HCT116 (cell line): ENCODE results near the gene RNF10.

Experiments
- EZH2 ChIP-seq: fragments of 200-600 bp; sonication (generic); IDR thresholded peaks from 2 replicates; pipeline ENCODE4 v1.6.1; 2017; ENCODE audit warnings: antibody characterized with exemption, mixed run types
- EZH2phosphoT487 ChIP-seq: fragments of 200-600 bp; IDR thresholded peaks from 2 replicates; pipeline ENCODE4 v1.6.1; 2018; ENCODE audit warnings: antibody characterized with exemption, borderline replicate concordance
- POLR2A ChIP-seq: IDR thresholded peaks from 2 replicates; pipeline ENCODE4 v1.7.0; 2011; ENCODE audit warnings: borderline replicate concordance; ENCODE audit not compliant: insufficient read depth, insufficient read length; ENCODE audit errors: extremely low read depth
- POLR2AphosphoS5 ChIP-seq: IDR thresholded peaks from 2 replicates; pipeline ENCODE4 v1.6.1; 2011; ENCODE audit warnings: mild to moderate bottlenecking, low read depth, low read length, moderate library complexity
- REST ChIP-seq: IDR thresholded peaks from 2 replicates; pipeline ENCODE4 v1.6.1; 2012; ENCODE audit warnings: low read depth
- SP1 ChIP-seq: IDR thresholded peaks from 2 replicates; pipeline ENCODE4 v1.6.1; 2012; ENCODE audit warnings: low read depth
- SRF ChIP-seq: IDR thresholded peaks from 2 replicates; pipeline ENCODE4 v1.6.1; 2012; ENCODE audit warnings: low read depth
- TCF7L2 ChIP-seq: IDR thresholded peaks from 2 replicates; pipeline ENCODE4 v1.7.0; 2011; ENCODE audit warnings: borderline replicate concordance, inconsistent platforms; ENCODE audit not compliant: insufficient read depth, insufficient read length; ENCODE audit errors: extremely low read depth
- YY1 ChIP-seq: IDR thresholded peaks from 2 replicates; pipeline ENCODE4 v1.6.1; 2011; ENCODE audit warnings: low read length, low read depth, moderate library complexity, mild to moderate bottlenecking; ENCODE audit not compliant: insufficient replicate concordance; ENCODE audit errors: extremely low read depth
- ZNF274 ChIP-seq: fragments of 200-500 bp; sonication (Bioruptor generic); IDR thresholded peaks from 2 replicates; pipeline ENCODE4 v1.6.1; 2014; ENCODE audit warnings: mild to moderate bottlenecking, low read depth, low read length, inconsistent platforms
- TF ChIP-seq, protein P1 (sequence below), 3 experiments: fragments of 200-600 bp in 1 of 3; sonication (generic) in 1 of 3; IDR thresholded peaks in 2 of 3; conservative IDR thresholded peaks in 1 of 3; 2 replicates each; pipeline ENCODE4 v1.5.1; 2012 to 2017; ENCODE audit warnings: low read depth in 2 of 3, low read length in 2 of 3, antibody characterized with exemption in 1 of 3, borderline replicate concordance in 1 of 3, control low read depth in 1 of 3, mild to moderate bottlenecking in 1 of 3, mixed read lengths in 1 of 3, mixed run types in 1 of 3, moderate library complexity in 1 of 3; ENCODE audit not compliant: insufficient read depth in 1 of 3

DNA sequence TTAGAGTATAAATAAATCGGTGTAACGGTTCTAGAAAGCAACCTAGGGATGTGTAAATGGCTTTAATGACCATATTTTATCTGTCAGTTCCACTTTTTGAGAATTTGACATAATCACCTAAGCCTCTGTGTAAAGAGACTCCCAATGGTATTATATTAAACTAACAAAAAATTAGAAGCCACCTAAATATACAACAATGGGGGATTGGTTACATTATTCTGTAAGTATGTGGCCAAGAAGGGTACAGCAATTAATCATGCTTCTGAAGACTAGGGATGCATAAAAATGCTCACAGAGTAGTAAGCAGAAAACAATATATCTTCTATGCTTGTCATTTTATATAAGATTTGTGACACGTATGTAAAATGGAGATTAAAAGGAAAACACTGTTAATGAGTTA, 10.5 kb downstream of the RNF10 start:
- TF ChIP-seq, protein P1, sequence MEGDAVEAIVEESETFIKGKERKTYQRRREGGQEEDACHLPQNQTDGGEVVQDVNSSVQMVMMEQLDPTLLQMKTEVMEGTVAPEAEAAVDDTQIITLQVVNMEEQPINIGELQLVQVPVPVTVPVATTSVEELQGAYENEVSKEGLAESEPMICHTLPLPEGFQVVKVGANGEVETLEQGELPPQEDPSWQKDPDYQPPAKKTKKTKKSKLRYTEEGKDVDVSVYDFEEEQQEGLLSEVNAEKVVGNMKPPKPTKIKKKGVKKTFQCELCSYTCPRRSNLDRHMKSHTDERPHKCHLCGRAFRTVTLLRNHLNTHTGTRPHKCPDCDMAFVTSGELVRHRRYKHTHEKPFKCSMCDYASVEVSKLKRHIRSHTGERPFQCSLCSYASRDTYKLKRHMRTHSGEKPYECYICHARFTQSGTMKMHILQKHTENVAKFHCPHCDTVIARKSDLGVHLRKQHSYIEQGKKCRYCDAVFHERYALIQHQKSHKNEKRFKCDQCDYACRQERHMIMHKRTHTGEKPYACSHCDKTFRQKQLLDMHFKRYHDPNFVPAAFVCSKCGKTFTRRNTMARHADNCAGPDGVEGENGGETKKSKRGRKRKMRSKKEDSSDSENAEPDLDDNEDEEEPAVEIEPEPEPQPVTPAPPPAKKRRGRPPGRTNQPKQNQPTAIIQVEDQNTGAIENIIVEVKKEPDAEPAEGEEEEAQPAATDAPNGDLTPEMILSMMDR (IDR thresholded peaks at IDR 0.05 in 2 of 3, conservative IDR thresholded peaks at IDR 0.05 in 1 of 3; ENCODE audit: borderline replicate concordance in 1 of 3, insufficient read depth in 1 of 3, low read depth in 2 of 3, low read length in 2 of 3): no peak
- TF ChIP-seq TCF7L2 (no peak), YY1 (no peak), SP1 (no peak), EZH2phosphoT487 (no peak), POLR2AphosphoS5 (no peak), REST (no peak), SRF (no peak), EZH2 (no peak), POLR2A (no peak), ZNF274 (no peak)
